Neural cell (in vitro differentiated cells): Measurements from ENCODE around the gene NPRL2. TPM values are rescaled to one million over a fixed set of nuclear protein-coding genes. Genes with fewer than 3 reads are reported as not detected.
A peak's percentile ranks its signal among the peaks of the same experiment; 100 is the strongest.

Experiments used
- H2AFZ ChIP-seq: fragments of 200-600, 300-800 bp; sonication (generic), shearing (Covaris generic); 2 replicates; pipeline ENCODE4 v1.6.0; 2014; ENCODE audit warnings: low read depth, mild to moderate bottlenecking, antibody characterized with exemption, low read length, moderate library complexity
- H3F3A ChIP-seq: fragments of 200-600 bp; shearing (Covaris generic); 2 replicates; pipeline ENCODE4 v1.6.1; 2016; ENCODE audit warnings: mild to moderate bottlenecking, moderate library complexity, mixed read lengths, antibody characterized with exemption, low read length; ENCODE audit not compliant: insufficient read depth, poor library complexity, severe bottlenecking
- H3K27ac ChIP-seq: fragments of 200-600, 300-800 bp; sonication (generic), shearing (Covaris generic); 2 replicates; pipeline ENCODE4 v1.5.1; 2014; ENCODE audit warnings: mild to moderate bottlenecking, low read length, moderate library complexity
- H3K27me3 ChIP-seq: fragments of 300-800, 200-600 bp; sonication (generic), shearing (Covaris generic); 2 replicates; pipeline ENCODE4 v1.6.0; 2014; ENCODE audit warnings: mild to moderate bottlenecking, low read depth, low read length, moderate library complexity; ENCODE audit not compliant: insufficient read depth
- H3K36me3 ChIP-seq: fragments of 300-800, 200-600 bp; sonication (generic), shearing (Covaris generic); 2 replicates; pipeline ENCODE4 v1.5.1; 2014; ENCODE audit warnings: mild to moderate bottlenecking, antibody characterized with exemption, low read length, moderate library complexity; ENCODE audit not compliant: insufficient read depth
- H3K4me2 ChIP-seq: fragments of 300-800, 200-600 bp; sonication (generic), shearing (Covaris generic); 2 replicates; pipeline ENCODE4 v1.6.0; 2014; ENCODE audit warnings: mild to moderate bottlenecking, low read length
- H3K4me3 ChIP-seq: fragments of 300-800, 200-600 bp; sonication (generic), shearing (Covaris generic); 2 replicates; pipeline ENCODE4 v1.5.1; 2014; ENCODE audit warnings: mild to moderate bottlenecking, low read length, moderate library complexity
- H3K79me2 ChIP-seq: fragments of 200-600 bp; shearing (Covaris generic); replicated peaks from 2 replicates; pipeline ENCODE4 v1.6.0; 2014; ENCODE audit warnings: mild to moderate bottlenecking, low read length, moderate library complexity; ENCODE audit not compliant: insufficient read depth
- H3K9ac ChIP-seq: fragments of 300-800, 200-600 bp; sonication (generic), shearing (Covaris generic); 2 replicates; pipeline ENCODE4 v1.6.1; 2016; ENCODE audit warnings: mild to moderate bottlenecking, low read length, mixed read lengths
- H3K9me2 ChIP-seq: fragments of 200-600 bp; shearing (Covaris generic); 2 replicates; pipeline ENCODE4 v1.6.1; 2016; ENCODE audit warnings: mild to moderate bottlenecking, low read length, mixed read lengths; ENCODE audit not compliant: insufficient read depth
- H3K9me3 ChIP-seq: fragments of 200-600, 300-800 bp; sonication (generic), shearing (Covaris generic); 2 replicates; pipeline ENCODE4 v1.6.1; 2016; ENCODE audit warnings: mild to moderate bottlenecking, mixed run types, low read length, moderate library complexity, mixed read lengths
- H4K20me1 ChIP-seq: fragments of 200-600 bp; shearing (Covaris generic); 2 replicates; pipeline ENCODE4 v1.6.1; 2016; ENCODE audit warnings: mild to moderate bottlenecking, mixed run types; ENCODE audit not compliant: insufficient read depth
- CTCF ChIP-seq: fragments of 450-650 bp; IDR thresholded peaks from 2 replicates; pipeline ENCODE4 v1.5.1; 2014; ENCODE audit warnings: antibody characterized with exemption, mild to moderate bottlenecking, moderate library complexity; ENCODE audit not compliant: poor library complexity, severe bottlenecking
- EP300 ChIP-seq: fragments of 450-650 bp; conservative IDR thresholded peaks from 2 replicates; pipeline ENCODE4 v1.6.1; 2014; ENCODE audit warnings: antibody characterized with exemption, mild to moderate bottlenecking, moderate library complexity; ENCODE audit not compliant: poor library complexity, severe bottlenecking
- EZH2 ChIP-seq: fragments of 200-600, 300-800 bp; shearing (Covaris generic), sonication (generic); IDR thresholded peaks from 2 replicates; pipeline ENCODE4 v1.6.1; 2014; ENCODE audit warnings: antibody characterized with exemption, low read length, borderline replicate concordance, mild to moderate bottlenecking; ENCODE audit not compliant: insufficient read depth, poor library complexity, severe bottlenecking
- MXI1 ChIP-seq: fragments of 450-650 bp; conservative IDR thresholded peaks from 2 replicates; pipeline ENCODE4 v1.6.1; 2014; ENCODE audit warnings: antibody characterized with exemption, mild to moderate bottlenecking; ENCODE audit not compliant: poor library complexity, severe bottlenecking
- POLR2AphosphoS5 ChIP-seq: IDR thresholded peaks from 2 replicates; pipeline ENCODE4 v1.6.1; 2012
- RAD21 ChIP-seq: fragments of 450-650 bp; conservative IDR thresholded peaks from 2 replicates; pipeline ENCODE4 v1.6.1; 2014; ENCODE audit warnings: antibody characterized with exemption, mild to moderate bottlenecking, moderate library complexity
- REST ChIP-seq: IDR thresholded peaks from 2 replicates; pipeline ENCODE4 v1.6.1; 2012; ENCODE audit warnings: borderline replicate concordance
- SMC3 ChIP-seq: fragments of 450-650 bp; conservative IDR thresholded peaks from 2 replicates; pipeline ENCODE4 v1.6.1; 2014; ENCODE audit warnings: antibody characterized with exemption, mild to moderate bottlenecking, moderate library complexity; ENCODE audit not compliant: poor library complexity
- TAF1 ChIP-seq: IDR thresholded peaks from 2 replicates; pipeline ENCODE4 v1.6.1; 2012; ENCODE audit warnings: low read depth
- polyA minus RNA-seq: library from RNA; depleted of rRNA, polyadenylated mRNA; stranded (reverse); fragments of >200 nt; gene quantifications from 2 replicates; pipeline ENCODE4 v1.2.3, GENCODE V29; 2014
- polyA plus RNA-seq: library from polyadenylated mRNA; depleted of rRNA; stranded (reverse); fragments of >200 nt; gene quantifications from 2 replicates; pipeline ENCODE4 v1.2.3, GENCODE V29; 2014

The NPRL2 gene
- 118 and 128 TPM in 2 replicates for polyA plus RNA-seq
- 38.0 and 38.5 TPM in 2 replicates for polyA minus RNA-seq

- Histone ChIP-seq H3K9me3 (no peaks in the 10 kb centered on the region), H3K9ac (peak within 1 kb of the TSS; percentile 76), H3K4me2 (peak within 1 kb of the TSS; percentile 94), H3K27me3 (peaks cover under 1% of the 10 kb centered on the region), H3F3A (no peaks in the 10 kb centered on the region), H3K27ac (peak within 1 kb of the TSS; percentile 86), H4K20me1 (peaks cover under 1% of the 10 kb centered on the region), H3K4me3 (peak within 1 kb of the TSS; percentile 77), H3K79me2 (peaks cover 11% of the 10 kb centered on the region), H3K36me3 (no peaks in the 10 kb centered on the region), H3K9me2 (no peaks in the 10 kb centered on the region), H2AFZ (peak within 1 kb of the TSS; percentile 57)
- TF ChIP-seq CTCF (peak; percentile 30), RAD21 (peak; percentile 16), EP300 (no peak), MXI1 (peak; percentile 95), REST (peak; percentile 76), POLR2AphosphoS5 (peak; percentile 96), EZH2 (no peak), TAF1 (peak; percentile 28), SMC3 (peak; percentile 47)
Measured at GRCh38 chr3:50350527-50351322, at the start of gene NPRL2, which contains the start of gene CYB561D2. Gene NPRL2, minus strand, starts transcription at chr3:50350775. Its CDS starts 123 bp downstream, at chr3:50350652. Gene CYB561D2, plus strand, starts transcription at chr3:50350862. Its CDS starts 572 bp downstream, at chr3:50351434.

- TF ChIP-seq REST (no peak), TAF1 (no peak), MXI1 (no peak), EP300 (no peak), CTCF (no peak), RAD21 (no peak), POLR2AphosphoS5 (no peak), SMC3 (no peak), EZH2 (no peak)
- Histone ChIP-seq H3K9me3 (no peaks in the 10 kb centered on the region), H4K20me1 (no peaks in the 10 kb centered on the region), H3K4me3 (no peak overlapping the region), H3K9me2 (no peaks in the 10 kb centered on the region), H3K27ac (no peak overlapping the region), H3K9ac (no peak overlapping the region), H3K27me3 (no peaks in the 10 kb centered on the region), H3F3A (no peaks in the 10 kb centered on the region), H3K36me3 (no peaks in the 10 kb centered on the region), H2AFZ (no peak overlapping the region), H3K4me2 (no peak overlapping the region), H3K79me2 (no peaks in the 10 kb centered on the region)
Measured at GRCh38 chr3:50396502-50396901, 45.9 kb upstream of the NPRL2 start.
